DND-41 (cell line): Measurements from ENCODE around the gene MLANA.

ENCODE experiments used
- ATAC-seq: fragments of 200-7000 bp; cut with Tn5 transposase; 3 replicates; pipeline ENCODE4 v1.9.1; 2021; ENCODE audit warnings: low read depth; ENCODE audit not compliant: insufficient read depth
- DNase-seq: peaks from one replicate; pipeline ENCODE4 v3.0.0-alpha.2; 2020
- H2AFZ ChIP-seq: 2 replicates; pipeline ENCODE4 v1.6.0; 2012; ENCODE audit warnings: low read depth, low read length
- H3K27ac ChIP-seq: 2 replicates; pipeline ENCODE4 v1.5.1; 2012; ENCODE audit warnings: low read length, inconsistent platforms
- H3K27me3 ChIP-seq: fragments of 200-600 bp; sonication (generic); 2 replicates; pipeline ENCODE4 v1.6.0; 2012; ENCODE audit warnings: low read length, mild to moderate bottlenecking, inconsistent platforms; ENCODE audit not compliant: insufficient read depth, poor library complexity
- H3K36me3 ChIP-seq: 2 replicates; pipeline ENCODE4 v1.5.1; 2012; ENCODE audit warnings: low read length, inconsistent platforms; ENCODE audit not compliant: insufficient read depth
- H3K4me1 ChIP-seq: 2 replicates; pipeline ENCODE4 v1.5.1; 2012; ENCODE audit warnings: mild to moderate bottlenecking, low read length; ENCODE audit not compliant: insufficient read depth
- H3K4me2 ChIP-seq: 2 replicates; pipeline ENCODE4 v1.6.0; 2012; ENCODE audit warnings: mild to moderate bottlenecking, moderate library complexity, low read length, inconsistent platforms; ENCODE audit not compliant: insufficient read depth
- H3K4me3 ChIP-seq, 2 experiments: fragments of 200-600 bp in 1 of 2; shearing (Covaris generic) in 1 of 2; 2 replicates each; pipeline ENCODE4 v1.5.1; 2012 to 2016; ENCODE audit warnings: inconsistent platforms in 2 of 2, low read length in 2 of 2, mild to moderate bottlenecking in 2 of 2, low read depth in 1 of 2, moderate library complexity in 1 of 2
- H3K79me2 ChIP-seq: 2 replicates; pipeline ENCODE4 v1.6.0; 2012; ENCODE audit warnings: low read length, inconsistent platforms; ENCODE audit not compliant: insufficient read depth
- H3K9ac ChIP-seq: 2 replicates; pipeline ENCODE4 v1.6.0; 2012; ENCODE audit warnings: low read depth, mild to moderate bottlenecking, inconsistent platforms, low read length, moderate library complexity
- H3K9me3 ChIP-seq: 2 replicates; pipeline ENCODE4 v1.5.1; 2012; ENCODE audit warnings: low read length, moderate library complexity, mild to moderate bottlenecking, inconsistent platforms; ENCODE audit not compliant: insufficient read depth, severe bottlenecking
- H4K20me1 ChIP-seq: 2 replicates; pipeline ENCODE4 v1.6.0; 2012; ENCODE audit warnings: low read length; ENCODE audit not compliant: insufficient read depth
- EZH2 ChIP-seq: IDR thresholded peaks from 3 replicates; pipeline ENCODE4 v1.6.1; 2012; ENCODE audit warnings: borderline replicate concordance, low read depth, mild to moderate bottlenecking, moderate library complexity, low read length, inconsistent platforms; ENCODE audit not compliant: severe bottlenecking
- TF ChIP-seq, protein P1 (sequence below): IDR thresholded peaks from 2 replicates; pipeline ENCODE4 v1.5.1; 2012; ENCODE audit warnings: borderline replicate concordance, low read length, moderate library complexity, mild to moderate bottlenecking; ENCODE audit not compliant: poor library complexity, severe bottlenecking; ENCODE audit errors: extremely low read depth

MLANA gene

DNA sequence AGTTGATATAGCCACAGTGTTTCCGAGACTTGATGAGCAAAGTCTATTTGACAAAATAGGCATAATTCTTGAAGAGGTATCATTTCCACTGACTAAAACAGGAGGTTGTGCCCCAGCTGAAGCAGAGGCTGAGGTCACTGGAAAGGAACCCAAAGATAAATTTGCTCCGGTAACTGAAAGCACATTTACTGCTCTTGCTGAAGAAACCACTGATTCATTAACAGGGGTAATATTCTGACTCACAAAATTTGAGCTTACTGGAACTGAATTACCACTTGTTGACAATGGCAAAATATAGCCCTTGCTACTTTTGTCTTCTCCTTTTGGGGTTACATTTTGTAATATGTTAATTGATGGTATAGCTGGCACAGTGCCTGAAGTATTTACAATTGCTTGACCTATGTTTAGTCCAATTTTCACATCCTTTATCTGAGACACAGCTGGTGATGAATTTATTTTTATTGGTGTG is 30.2 kb downstream of the MLANA start:
- Histone ChIP-seq H3K4me1 (no peaks in the 10 kb centered on the region), H3K4me3 (no peak overlapping the region), H3K36me3 (peaks cover 17% of the 10 kb centered on the region; the same call in 1 of the 2 replicates), H3K27me3 (no peaks in the 10 kb centered on the region), H3K4me2 (no peak overlapping the region), H3K9me3 (no peaks in the 10 kb centered on the region), H3K79me2 (no peaks in the 10 kb centered on the region), H4K20me1 (no peaks in the 10 kb centered on the region), H3K27ac (no peak overlapping the region), H2AFZ (no peak overlapping the region), H3K9ac (no peak overlapping the region)
- ATAC-seq = no peak
- DNase-seq = no peak
- TF ChIP-seq, protein P1, sequence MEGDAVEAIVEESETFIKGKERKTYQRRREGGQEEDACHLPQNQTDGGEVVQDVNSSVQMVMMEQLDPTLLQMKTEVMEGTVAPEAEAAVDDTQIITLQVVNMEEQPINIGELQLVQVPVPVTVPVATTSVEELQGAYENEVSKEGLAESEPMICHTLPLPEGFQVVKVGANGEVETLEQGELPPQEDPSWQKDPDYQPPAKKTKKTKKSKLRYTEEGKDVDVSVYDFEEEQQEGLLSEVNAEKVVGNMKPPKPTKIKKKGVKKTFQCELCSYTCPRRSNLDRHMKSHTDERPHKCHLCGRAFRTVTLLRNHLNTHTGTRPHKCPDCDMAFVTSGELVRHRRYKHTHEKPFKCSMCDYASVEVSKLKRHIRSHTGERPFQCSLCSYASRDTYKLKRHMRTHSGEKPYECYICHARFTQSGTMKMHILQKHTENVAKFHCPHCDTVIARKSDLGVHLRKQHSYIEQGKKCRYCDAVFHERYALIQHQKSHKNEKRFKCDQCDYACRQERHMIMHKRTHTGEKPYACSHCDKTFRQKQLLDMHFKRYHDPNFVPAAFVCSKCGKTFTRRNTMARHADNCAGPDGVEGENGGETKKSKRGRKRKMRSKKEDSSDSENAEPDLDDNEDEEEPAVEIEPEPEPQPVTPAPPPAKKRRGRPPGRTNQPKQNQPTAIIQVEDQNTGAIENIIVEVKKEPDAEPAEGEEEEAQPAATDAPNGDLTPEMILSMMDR = no peak
- TF ChIP-seq EZH2 = no peak

DNA sequence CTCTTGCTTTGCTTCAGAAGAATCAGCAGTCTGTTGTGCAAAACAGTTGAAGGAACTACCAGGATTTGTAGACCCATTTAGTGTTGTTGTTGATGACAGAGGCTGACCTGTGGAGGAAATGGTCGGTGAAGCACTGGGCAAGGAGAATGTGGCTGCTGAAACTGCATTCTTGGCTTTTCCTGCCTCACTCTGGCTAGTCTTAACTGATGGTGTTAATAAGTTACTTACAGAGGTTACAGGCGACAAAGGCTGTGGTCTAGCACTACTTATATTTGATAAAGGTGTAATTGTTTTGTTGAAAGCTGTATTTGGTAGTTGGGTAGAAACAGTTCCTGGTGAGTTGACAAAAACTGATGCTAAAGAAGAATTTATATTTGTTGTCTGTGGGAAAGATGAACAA is 31.5 kb downstream of the MLANA start:
- H4K20me1 ChIP-seq = no peaks in the 10 kb centered on the region
- no peaks in the 10 kb centered on the region for H3K9me3 ChIP-seq
- ATAC-seq (no peak), DNase-seq (no peak)
- H3K4me1 ChIP-seq = no peaks in the 10 kb centered on the region
- peaks cover 17% of the 10 kb centered on the region; the same call in 1 of the 2 replicates for H3K36me3 ChIP-seq
- no peak overlapping the region for H3K9ac ChIP-seq
- H2AFZ ChIP-seq = no peak overlapping the region
- H3K27me3 ChIP-seq = no peaks in the 10 kb centered on the region
- H3K79me2 ChIP-seq = no peaks in the 10 kb centered on the region
- H3K27ac ChIP-seq = no peak overlapping the region
- H3K4me3 ChIP-seq = no peak overlapping the region
- TF ChIP-seq, protein P1 = no peak
- no peak overlapping the region for H3K4me2 ChIP-seq

DNA sequence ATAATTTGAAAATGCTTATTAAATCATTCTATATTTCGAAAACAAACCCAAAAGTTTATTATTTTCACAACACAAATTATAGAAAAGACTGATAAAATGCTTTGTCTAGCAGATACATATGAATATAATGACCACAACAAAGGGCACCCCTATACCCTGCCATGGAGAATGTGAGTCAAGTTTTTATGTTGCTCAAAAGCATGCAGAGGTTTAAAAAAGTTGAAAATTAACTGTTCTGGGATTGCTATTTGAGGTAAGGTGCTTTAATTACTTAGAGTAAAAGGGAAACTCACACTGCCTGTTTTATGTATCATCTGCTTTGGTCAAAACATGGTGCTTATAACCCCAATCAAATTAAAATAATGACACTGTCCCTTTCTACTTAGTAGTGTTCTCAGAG is 41.0 kb downstream of the MLANA start:
- H3K79me2 ChIP-seq = no peaks in the 10 kb centered on the region
- H4K20me1 ChIP-seq = no peaks in the 10 kb centered on the region
- H3K4me3 ChIP-seq = no peak overlapping the region
- no peaks in the 10 kb centered on the region for H3K27me3 ChIP-seq
- H3K9me3 ChIP-seq = no peaks in the 10 kb centered on the region
- H3K9ac ChIP-seq = no peak overlapping the region
- TF ChIP-seq, protein P1 = no peak
- no peak for TF ChIP-seq EZH2
- H3K36me3 ChIP-seq = no peaks in the 10 kb centered on the region
- no peak overlapping the region for H3K27ac ChIP-seq
- H2AFZ ChIP-seq = no peak overlapping the region
- ATAC-seq = no peak
- H3K4me1 ChIP-seq = no peaks in the 10 kb centered on the region
- DNase-seq = no peak
- H3K4me2 ChIP-seq = no peak overlapping the region

DNA sequence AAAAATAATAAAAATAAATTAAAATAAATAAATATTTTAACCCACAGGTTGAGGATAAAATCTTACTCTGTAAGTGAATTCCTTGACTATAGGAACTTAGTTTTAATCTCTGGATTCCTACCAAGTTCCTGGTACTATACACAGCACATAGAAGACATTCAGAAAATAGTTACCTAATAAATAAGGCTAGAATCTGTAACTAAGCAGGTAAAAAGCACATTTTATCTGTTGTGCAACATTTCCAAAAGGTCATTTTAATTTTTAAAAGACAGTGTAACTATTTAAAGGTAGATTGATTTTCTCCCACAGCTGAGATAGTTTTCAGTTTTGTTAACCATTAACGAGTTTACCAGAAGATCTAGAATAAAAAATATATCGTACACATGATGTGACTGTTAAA is 47.8 kb downstream of the MLANA start:
- no peak overlapping the region for H3K4me2 ChIP-seq
- H3K9ac ChIP-seq = no peak overlapping the region
- H3K27me3 ChIP-seq = no peaks in the 10 kb centered on the region
- DNase-seq (no peak), ATAC-seq (no peak)
- H3K27ac ChIP-seq = no peak overlapping the region
- H2AFZ ChIP-seq = no peak overlapping the region
- no peak for TF ChIP-seq EZH2
- TF ChIP-seq, protein P1 = no peak
- no peaks in the 10 kb centered on the region for H4K20me1 ChIP-seq
- H3K4me1 ChIP-seq = no peaks in the 10 kb centered on the region
- H3K9me3 ChIP-seq = no peaks in the 10 kb centered on the region
- H3K36me3 ChIP-seq = no peaks in the 10 kb centered on the region
- H3K4me3 ChIP-seq = no peak overlapping the region
- no peaks in the 10 kb centered on the region for H3K79me2 ChIP-seq
